K562 (cell line): ENCODE data around the gene ZNF652. TPM values are rescaled to one million over a fixed set of nuclear protein-coding genes. Genes with fewer than 3 reads are reported as not detected.

Source experiments
- ATAC-seq: fragments of 200-7000 bp; cut with Tn5 transposase; 3 replicates; pipeline ENCODE4 v1.9.1; 2020; ENCODE audit warnings: moderate library complexity
- BruUV-seq: library from RNA; stranded (reverse); fragments of 400-500 nt; replicated peaks from 2 replicates; lab custom pipeline; 2021; lab: Mats Ljungman, UMichigan
- CTCF ChIA-PET: fragments of 300-600 bp; formaldehyde crosslinking; extraction: SDS; loops from one replicate; lab custom pipeline; 2021; ENCODE audit warnings: low intra/inter-chr PET ratio; lab: Yijun Ruan, JAX
- POLR2A ChIA-PET: fragments of 300-600, 350-650 bp; sonication (Branson Sonifier 250); formaldehyde crosslinking; extraction: SDS; loops from one replicate; lab custom pipeline; 2021; ENCODE audit warnings: antibody characterized with exemption, inconsistent platforms; lab: Yijun Ruan, JAX
- DNase-seq, 4 experiments: peaks; one replicate each; pipeline versions ENCODE4 v3.0.0 to v3.0.0-alpha.2; 2011 to 2018; ENCODE audit warnings: low spot score in 3 of 4, mixed read lengths in 3 of 4; ENCODE audit errors: extremely low read depth in 1 of 4
- FAIRE-seq: peaks from 2 replicates; lab custom pipeline; 2011; peaks lifted over from hg19 to GRCh38; lab: Jason Lieb, UNC
- H2AFZ ChIP-seq: 2 replicates; pipeline ENCODE4 v1.6.0; 2011; ENCODE audit warnings: low read depth, low read length, control low read depth, inconsistent platforms
- H3K27ac ChIP-seq: fragments of 200-600 bp; 3 replicates; pipeline ENCODE4 v1.8.0; 2011; ENCODE audit warnings: low read depth, mild to moderate bottlenecking, control low read depth, inconsistent platforms, low read length, moderate library complexity, mixed read lengths; ENCODE audit errors: extremely low read depth
- H3K27me3 ChIP-seq, 2 experiments: fragments of 300-600 bp in 1 of 2; 2 replicates in 1 of 2; 3 replicates in 1 of 2; pipeline versions ENCODE4 v1.6.0 to v1.8.0; 2011; ENCODE audit warnings: inconsistent platforms in 2 of 2, low read length in 2 of 2, mild to moderate bottlenecking in 1 of 2, mixed read lengths in 1 of 2, moderate library complexity in 1 of 2; ENCODE audit not compliant: control insufficient read depth in 2 of 2, insufficient read depth in 2 of 2
- H3K36me3 ChIP-seq: fragments of 300-600 bp; 3 replicates; pipeline ENCODE4 v1.8.0; 2011; ENCODE audit warnings: mild to moderate bottlenecking, low read length, inconsistent platforms; ENCODE audit not compliant: control insufficient read depth, insufficient read depth
- H3K4me1 ChIP-seq, 2 experiments: fragments of 200-600 bp in 1 of 2; replicated peaks in 1 of 2; 2 replicates in 1 of 2; 3 replicates in 1 of 2; pipeline versions ENCODE4 v1.5.1 to v1.8.0; 2011; ENCODE audit warnings: inconsistent platforms in 2 of 2, low read length in 2 of 2, mild to moderate bottlenecking in 1 of 2, mixed read lengths in 1 of 2, moderate library complexity in 1 of 2; ENCODE audit not compliant: control insufficient read depth in 2 of 2, insufficient read depth in 2 of 2
- H3K4me2 ChIP-seq: 2 replicates; pipeline ENCODE4 v1.6.1; 2011; ENCODE audit warnings: low read length, control low read depth, inconsistent platforms, mixed read lengths; ENCODE audit not compliant: insufficient read depth
- H3K4me3 ChIP-seq: fragments of 200-600 bp; sonication (generic), shearing (Covaris generic); 2 replicates; pipeline ENCODE4 v1.5.1; 2016; ENCODE audit warnings: control low read depth, inconsistent platforms
- H3K79me2 ChIP-seq: fragments of 200-600 bp; 3 replicates; pipeline ENCODE4 v1.8.0; 2011; ENCODE audit warnings: low read length, inconsistent platforms; ENCODE audit not compliant: control insufficient read depth, insufficient read depth
- H3K9ac ChIP-seq, 2 experiments: 2 replicates each; pipeline versions ENCODE4 v1.6.0 to v1.6.1; 2011; ENCODE audit warnings: low read depth in 2 of 2, low read length in 2 of 2, control low read depth in 1 of 2, inconsistent platforms in 1 of 2, mild to moderate bottlenecking in 1 of 2, mixed read lengths in 1 of 2; ENCODE audit not compliant: insufficient read depth in 1 of 2
- H3K9me1 ChIP-seq: one replicate; pipeline ENCODE4 v1.6.0; 2011; ENCODE audit warnings: inconsistent platforms, mild to moderate bottlenecking, low read length, moderate library complexity; ENCODE audit not compliant: control insufficient read depth, insufficient read depth
- H3K9me3 ChIP-seq: replicated peaks from 2 replicates; pipeline ENCODE4 v1.5.1; 2011; ENCODE audit warnings: low read depth, low read length, inconsistent platforms; ENCODE audit not compliant: control insufficient read depth, insufficient read depth
- H4K20me1 ChIP-seq: replicated peaks from 2 replicates; pipeline ENCODE4 v1.6.1; 2011; ENCODE audit warnings: low read length, inconsistent platforms, mixed read lengths; ENCODE audit not compliant: control insufficient read depth, insufficient read depth
- AFF1 ChIP-seq, 2 experiments: fragments of 450-650 bp; IDR thresholded peaks; 2 replicates each; pipeline ENCODE4 v1.6.1; 2018; ENCODE audit warnings: mild to moderate bottlenecking in 2 of 2, low read depth in 1 of 2; ENCODE audit not compliant: partially characterized antibody in 2 of 2
- BMI1 ChIP-seq: fragments of 150-350 bp; IDR thresholded peaks from 2 replicates; pipeline ENCODE4 v1.6.1; 2014; ENCODE audit warnings: low read length
- CBX5 ChIP-seq: IDR thresholded peaks from 2 replicates; pipeline ENCODE4 v1.6.1; 2014; ENCODE audit warnings: low read depth, borderline replicate concordance
- CREB3L1 ChIP-seq: fragments of 450-650 bp; IDR thresholded peaks from 2 replicates; pipeline ENCODE4 v1.6.1; 2014; ENCODE audit warnings: low read depth, mild to moderate bottlenecking, moderate library complexity, borderline replicate concordance
- MCM2 ChIP-seq: fragments of 450-650 bp; IDR thresholded peaks from 2 replicates; pipeline ENCODE4 v1.6.1; 2017; ENCODE audit warnings: low read depth, mild to moderate bottlenecking
- NFIX ChIP-seq: fragments of 250-450 bp; sonication (Bioruptor Pico); IDR thresholded peaks from 2 replicates; pipeline ENCODE4 v1.4.0; 2020; ENCODE audit warnings: low read depth, mild to moderate bottlenecking, moderate library complexity
- POLR2B ChIP-seq: fragments of 450-650 bp; IDR thresholded peaks from 2 replicates; pipeline ENCODE4 v1.6.1; 2018; ENCODE audit warnings: low read depth; ENCODE audit not compliant: partially characterized antibody
- RBM17 ChIP-seq: fragments of 200-400 bp; formaldehyde crosslinking; IDR thresholded peaks from 2 replicates; pipeline ENCODE4 v1.6.1; 2017; ENCODE audit warnings: low read depth, mild to moderate bottlenecking, low read length, borderline replicate concordance
- SIN3B ChIP-seq: fragments of 450-650 bp; IDR thresholded peaks from 2 replicates; pipeline ENCODE4 v1.6.1; 2017; ENCODE audit warnings: low read depth, mild to moderate bottlenecking, moderate library complexity
- SMARCA5 ChIP-seq: fragments of 450-650 bp; IDR thresholded peaks from 2 replicates; pipeline ENCODE4 v1.6.1; 2016
- TAL1 ChIP-seq: fragments of 450-650 bp; IDR thresholded peaks from 2 replicates; pipeline ENCODE4 v1.6.1; 2016; ENCODE audit warnings: mild to moderate bottlenecking
- TEAD2 ChIP-seq: fragments of 450-650 bp; IDR thresholded peaks from 2 replicates; pipeline ENCODE4 v1.6.1; 2016; ENCODE audit warnings: missing genetic modification characterization, control low read depth, missing compliant biosample characterization
- ZNF224 ChIP-seq: sonication (generic); formaldehyde crosslinking; IDR thresholded peaks from 2 replicates; pipeline ENCODE4 v1.8.0; 2022; ENCODE audit warnings: mild to moderate bottlenecking, missing genetic modification reagents
- ZNF512 ChIP-seq: IDR thresholded peaks from 2 replicates; pipeline ENCODE4 v1.6.1; 2016; ENCODE audit warnings: missing genetic modification characterization, missing compliant biosample characterization
- ZNF696 ChIP-seq: fragments of 250-450 bp; sonication (Bioruptor Pico); conservative IDR thresholded peaks from 2 replicates; pipeline ENCODE4 v1.4.0; 2020; ENCODE audit warnings: mild to moderate bottlenecking, moderate library complexity
- WGBS: fragments of 100-300 bp; shearing (Covaris generic); methylation state at CpG from one replicate; pipeline ENCODE4 v1.1.6; 2016; ENCODE audit warnings: low coverage, mixed read lengths; ENCODE audit not compliant: insufficient coverage; ENCODE audit errors: missing lambda C conversion rate; 5-methylcytosine and 5-hydroxymethylcytosine counted together
- in situ Hi-C: fragments of 300-500 bp; cut with MboI; formaldehyde crosslinking; loops from 4 replicates; pipeline ENCODE4 v1.15.0; 2018; ENCODE audit warnings: inconsistent platforms, mixed read lengths
- intact Hi-C: fragments of 100-400 bp; cut with micrococcal nuclease; formaldehyde crosslinking; loops from 2 replicates; pipeline ENCODE4 v1.14.2; 2022
- polyA plus RNA-seq, 8 experiments: library from polyadenylated mRNA; depleted of rRNA in 4 of 8; stranded (reverse) in 5 of 8; unstranded in 3 of 8; fragments of >200 nt; fragmentation: Nextera tagmentation in 2 of 8; fragmentation: Illumina TruSeq in 1 of 8; extraction: Ambion mirVana in 2 of 8; extraction: Trizol in 1 of 8; gene quantifications; 2 replicates each; pipeline versions ENCODE4 v1.2.1 to v1.2.3, GENCODE V29; 2011 to 2014; ENCODE audit warnings: inconsistent platforms in 1 of 8, missing spikeins in 1 of 8
- total RNA-seq, 7 experiments: library from RNA; depleted of rRNA in 6 of 7; stranded (reverse); fragments of >200 nt in 6 of 7; fragmentation: Illumina TruSeq in 2 of 7; extraction: Trizol in 2 of 7; gene quantifications; 2 replicates each; pipeline versions ENCODE4 v1.2.1 to v1.2.3, GENCODE V29; 2011 to 2021; ENCODE audit warnings: low replicate concordance in 1 of 7

ZNF652 gene
- total and polyA plus RNA-seq, 9 of the 15 experiments (the other 6 are each of a cell fraction or from before 2014, with no cell fraction given): 5.1 to 15.5 (median 7.8) TPM

- no peak for FAIRE-seq
- no peaks in the 10 kb centered on the region for H3K9me1 ChIP-seq
- no peaks in the 10 kb centered on the region for H4K20me1 ChIP-seq
- 77% methylated on average over 5 of the region's 6 CpGs for WGBS
- no peaks in the 10 kb centered on the region for H3K79me2 ChIP-seq
- no peaks in the 10 kb centered on the region; a peak in 1 of 5 replicates for H3K4me1 ChIP-seq
- no peaks in the 10 kb centered on the region for H3K9me3 ChIP-seq
- H3K4me3 ChIP-seq: no peak overlapping the region
- H2AFZ ChIP-seq: no peak overlapping the region
- intact Hi-C loops (no loop called here), in situ Hi-C loops (no loop called here)
- no peak overlapping the region for H3K9ac ChIP-seq
- H3K27me3 ChIP-seq: no peaks in the 10 kb centered on the region
- no TSS peak for BruUV-seq
- no peak for DNase-seq
- peaks cover 46% of the 10 kb centered on the region for H3K36me3 ChIP-seq
- no peak for ATAC-seq
- H3K27ac ChIP-seq: no peak overlapping the region
- ChIA-PET CTCF (no interaction called here), POLR2A (interaction anchor here (1.5 kb wide), 1 partner anchor 12 kb away, joined by 3 read pairs; no protein-coding TSS in a partner anchor)
- no peak overlapping the region for H3K4me2 ChIP-seq
- no peak for TF ChIP-seq ZNF512 (tag)
- no peak for TF ChIP-seq TAL1
- TF ChIP-seq TEAD2: no peak
- no peak for TF ChIP-seq CBX5
- TF ChIP-seq SMARCA5: no peak
- no peak for TF ChIP-seq SIN3B
- no peak for TF ChIP-seq NFIX (CRISPR knock-in tag)
- no peak for TF ChIP-seq POLR2B
- TF ChIP-seq RBM17: no peak
- TF ChIP-seq AFF1 (IDR thresholded peaks at IDR 0.05; ENCODE audit: low read depth in 1 of 2, partially characterized antibody in 2 of 2): no peak
- no peak for TF ChIP-seq ZNF696
- TF ChIP-seq BMI1: no peak
- no peak for TF ChIP-seq ZNF224
- TF ChIP-seq MCM2: no peak
- TF ChIP-seq CREB3L1: no peak
These were observed 40.0 kb upstream of the ZNF652 start for GRCh38 chr17:49401971-49402611.
